HEK293 (cell line): ENCODE data around the gene ZBTB43.
"Not testable (repeated sequence)": the region's sequence is repeated elsewhere in the genome, so short reads cannot be mapped to it uniquely, and the experiment has no call there.

ENCODE experiments used
- CTCF ChIA-PET: fragments of 350-600 bp; formaldehyde crosslinking; extraction: SDS; loops from one replicate; lab custom pipeline; 2021; ENCODE audit warnings: antibody characterized with exemption; lab: Yijun Ruan, JAX
- POLR2A ChIA-PET: fragments of 300-600 bp; formaldehyde crosslinking; extraction: SDS; loops from one replicate; lab custom pipeline; 2020; ENCODE audit warnings: antibody characterized with exemption, inconsistent platforms; lab: Yijun Ruan, JAX
- H3K27ac ChIP-seq: fragments of 200-500 bp; sonication (Bioruptor generic); 2 replicates; pipeline ENCODE4 v1.5.1; 2014; ENCODE audit warnings: low read depth, low read length, control low read depth, inconsistent platforms; ENCODE audit errors: extremely low read depth
- H3K36me3 ChIP-seq, 2 experiments: fragments of 200-500 bp in 1 of 2; sonication (Bioruptor generic) in 1 of 2; 1 replicate in 1 of 2; 2 replicates in 1 of 2; pipeline ENCODE4 v1.5.1; 2014 to 2017; ENCODE audit warnings: inconsistent platforms in 2 of 2, low read length in 2 of 2; ENCODE audit not compliant: control insufficient read depth in 2 of 2, insufficient read depth in 1 of 2
- H3K4me1 ChIP-seq: fragments of 200-500 bp; sonication (Bioruptor generic); 2 replicates; pipeline ENCODE4 v1.5.1; 2014; ENCODE audit warnings: mild to moderate bottlenecking, low read length, inconsistent platforms; ENCODE audit not compliant: control insufficient read depth, insufficient read depth
- H3K4me3 ChIP-seq: 2 replicates; pipeline ENCODE4 v1.5.1; 2011; ENCODE audit warnings: low read depth, mild to moderate bottlenecking, control low read depth, low read length, moderate library complexity
- H3K9me3 ChIP-seq: fragments of 200-500 bp; sonication (Bioruptor generic); 2 replicates; pipeline ENCODE4 v1.5.1; 2014; ENCODE audit warnings: low read depth, low read length, inconsistent platforms; ENCODE audit not compliant: control insufficient read depth, insufficient read depth
- GLI4 ChIP-seq: fragments of 450-650 bp; formaldehyde crosslinking; IDR thresholded peaks from 2 replicates; pipeline ENCODE4 v1.5.1; 2016; ENCODE audit warnings: missing biosample characterization, missing genetic modification characterization
- KLF8 ChIP-seq: fragments of 450-650 bp; formaldehyde crosslinking; IDR thresholded peaks from 2 replicates; pipeline ENCODE4 v1.5.1; 2016; ENCODE audit warnings: missing biosample characterization, missing genetic modification characterization
- MYNN ChIP-seq: fragments of 450-650 bp; formaldehyde crosslinking; IDR thresholded peaks from 2 replicates; pipeline ENCODE4 v1.5.1; 2016; ENCODE audit warnings: missing biosample characterization, missing genetic modification characterization, borderline replicate concordance
- SCRT2 ChIP-seq: fragments of 450-650 bp; formaldehyde crosslinking; IDR thresholded peaks from 2 replicates; pipeline ENCODE4 v1.5.1; 2016; ENCODE audit warnings: missing biosample characterization, missing genetic modification characterization
- ZFP69B ChIP-seq: fragments of 450-650 bp; formaldehyde crosslinking; IDR thresholded peaks from 2 replicates; pipeline ENCODE4 v1.5.1; 2016; ENCODE audit warnings: missing biosample characterization, missing genetic modification characterization
- ZNF138 ChIP-seq: fragments of 450-650 bp; formaldehyde crosslinking; IDR thresholded peaks from 2 replicates; pipeline ENCODE4 v1.5.1; 2016; ENCODE audit warnings: missing biosample characterization, missing genetic modification characterization, borderline replicate concordance
- ZNF24 ChIP-seq: fragments of 450-650 bp; formaldehyde crosslinking; IDR thresholded peaks from 2 replicates; pipeline ENCODE4 v1.5.1; 2016; ENCODE audit warnings: missing biosample characterization, missing genetic modification characterization
- ZNF292 ChIP-seq: fragments of 450-650 bp; formaldehyde crosslinking; IDR thresholded peaks from 2 replicates; pipeline ENCODE4 v1.5.1; 2016; ENCODE audit warnings: low read depth, missing biosample characterization, missing genetic modification characterization, borderline replicate concordance
- ZNF416 ChIP-seq: fragments of 450-650 bp; formaldehyde crosslinking; IDR thresholded peaks from 2 replicates; pipeline ENCODE4 v1.5.1; 2016; ENCODE audit warnings: missing biosample characterization, missing genetic modification characterization
- ZNF426 ChIP-seq: fragments of 450-650 bp; formaldehyde crosslinking; IDR thresholded peaks from 2 replicates; pipeline ENCODE4 v1.5.1; 2017; ENCODE audit warnings: missing biosample characterization, missing genetic modification characterization, mild to moderate bottlenecking, inconsistent platforms, moderate library complexity
- ZNF521 ChIP-seq: fragments of 450-650 bp; formaldehyde crosslinking; IDR thresholded peaks from 2 replicates; pipeline ENCODE4 v1.5.1; 2017; ENCODE audit warnings: missing biosample characterization, mild to moderate bottlenecking, missing genetic modification characterization
- ZNF776 ChIP-seq: fragments of 450-650 bp; formaldehyde crosslinking; IDR thresholded peaks from 2 replicates; pipeline ENCODE4 v1.5.0; 2017; ENCODE audit warnings: missing biosample characterization, missing genetic modification characterization, borderline replicate concordance
- ZNF785 ChIP-seq: fragments of 450-650 bp; formaldehyde crosslinking; IDR thresholded peaks from 2 replicates; pipeline ENCODE4 v1.5.1; 2016; ENCODE audit warnings: missing biosample characterization, missing genetic modification characterization
- ZNF837 ChIP-seq: fragments of 450-650 bp; formaldehyde crosslinking; IDR thresholded peaks from 2 replicates; pipeline ENCODE4 v1.5.1; 2016; ENCODE audit warnings: missing biosample characterization, missing genetic modification characterization
- ZSCAN16 ChIP-seq: fragments of 450-650 bp; formaldehyde crosslinking; IDR thresholded peaks from 2 replicates; pipeline ENCODE4 v1.5.1; 2016; ENCODE audit warnings: missing biosample characterization, missing genetic modification characterization
- TF ChIP-seq, protein P1 (sequence below): fragments of 450-650 bp; formaldehyde crosslinking; optimal IDR thresholded peaks from 2 replicates; pipeline ENCODE3; 2016; ENCODE audit warnings: missing biosample characterization, mild to moderate bottlenecking, missing genetic modification characterization
- TF ChIP-seq, protein P2 (sequence below): fragments of 450-650 bp; formaldehyde crosslinking; IDR thresholded peaks from 2 replicates; pipeline ENCODE4 v1.5.1; 2016; ENCODE audit warnings: missing biosample characterization, missing genetic modification characterization, borderline replicate concordance
- TF ChIP-seq, protein P3 (sequence below): fragments of 450-650 bp; formaldehyde crosslinking; IDR thresholded peaks from 2 replicates; pipeline ENCODE4 v1.5.1; 2017; ENCODE audit warnings: missing biosample characterization, missing genetic modification characterization
- TF ChIP-seq, protein P4 (sequence below): fragments of 450-650 bp; formaldehyde crosslinking; IDR thresholded peaks from 2 replicates; pipeline ENCODE4 v1.5.1; 2016; ENCODE audit warnings: missing biosample characterization, missing genetic modification characterization

The ZBTB43 gene

DNA sequence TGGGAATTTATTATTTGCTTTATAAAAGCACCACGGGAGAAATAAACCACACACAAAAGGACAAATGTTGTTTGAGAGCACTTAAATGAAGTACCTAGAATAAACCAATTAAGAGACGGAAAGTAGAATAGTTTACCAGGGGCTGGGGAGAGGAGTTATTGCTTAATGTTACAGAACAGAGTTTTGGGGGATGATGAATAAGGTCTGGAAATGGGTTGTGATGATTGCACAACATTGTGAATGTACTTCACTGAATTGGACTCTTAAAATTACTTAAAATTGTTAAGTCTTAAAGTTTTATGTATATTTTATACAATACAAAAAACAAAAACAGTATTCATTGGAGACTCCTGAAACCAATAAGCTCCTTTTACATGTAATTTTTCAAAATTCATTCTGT is 1.5 kb downstream of the ZBTB43 start:
- H3K27ac ChIP-seq: 0 out of 2 replicates have a peak overlapping the region, but pooled peaks have one; percentile 34
- peaks cover 7% of the 10 kb centered on the region; the same call in 1 of the 2 replicates for H3K4me1 ChIP-seq
- TF ChIP-seq ZFP69B (tag by site-specific recombination) (no peak), KLF8 (no peak), GLI4 (tag by site-specific recombination) (no peak), ZNF837 (tag by site-specific recombination) (no peak)
- TF ChIP-seq, protein P1, sequence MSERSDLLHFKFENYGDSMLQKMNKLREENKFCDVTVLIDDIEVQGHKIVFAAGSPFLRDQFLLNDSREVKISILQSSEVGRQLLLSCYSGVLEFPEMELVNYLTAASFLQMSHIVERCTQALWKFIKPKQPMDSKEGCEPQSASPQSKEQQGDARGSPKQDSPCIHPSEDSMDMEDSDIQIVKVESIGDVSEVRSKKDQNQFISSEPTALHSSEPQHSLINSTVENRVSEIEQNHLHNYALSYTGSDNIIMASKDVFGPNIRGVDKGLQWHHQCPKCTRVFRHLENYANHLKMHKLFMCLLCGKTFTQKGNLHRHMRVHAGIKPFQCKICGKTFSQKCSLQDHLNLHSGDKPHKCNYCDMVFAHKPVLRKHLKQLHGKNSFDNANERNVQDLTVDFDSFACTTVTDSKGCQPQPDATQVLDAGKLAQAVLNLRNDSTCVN (tag by site-specific recombination): no peak
- TF ChIP-seq, protein P2, sequence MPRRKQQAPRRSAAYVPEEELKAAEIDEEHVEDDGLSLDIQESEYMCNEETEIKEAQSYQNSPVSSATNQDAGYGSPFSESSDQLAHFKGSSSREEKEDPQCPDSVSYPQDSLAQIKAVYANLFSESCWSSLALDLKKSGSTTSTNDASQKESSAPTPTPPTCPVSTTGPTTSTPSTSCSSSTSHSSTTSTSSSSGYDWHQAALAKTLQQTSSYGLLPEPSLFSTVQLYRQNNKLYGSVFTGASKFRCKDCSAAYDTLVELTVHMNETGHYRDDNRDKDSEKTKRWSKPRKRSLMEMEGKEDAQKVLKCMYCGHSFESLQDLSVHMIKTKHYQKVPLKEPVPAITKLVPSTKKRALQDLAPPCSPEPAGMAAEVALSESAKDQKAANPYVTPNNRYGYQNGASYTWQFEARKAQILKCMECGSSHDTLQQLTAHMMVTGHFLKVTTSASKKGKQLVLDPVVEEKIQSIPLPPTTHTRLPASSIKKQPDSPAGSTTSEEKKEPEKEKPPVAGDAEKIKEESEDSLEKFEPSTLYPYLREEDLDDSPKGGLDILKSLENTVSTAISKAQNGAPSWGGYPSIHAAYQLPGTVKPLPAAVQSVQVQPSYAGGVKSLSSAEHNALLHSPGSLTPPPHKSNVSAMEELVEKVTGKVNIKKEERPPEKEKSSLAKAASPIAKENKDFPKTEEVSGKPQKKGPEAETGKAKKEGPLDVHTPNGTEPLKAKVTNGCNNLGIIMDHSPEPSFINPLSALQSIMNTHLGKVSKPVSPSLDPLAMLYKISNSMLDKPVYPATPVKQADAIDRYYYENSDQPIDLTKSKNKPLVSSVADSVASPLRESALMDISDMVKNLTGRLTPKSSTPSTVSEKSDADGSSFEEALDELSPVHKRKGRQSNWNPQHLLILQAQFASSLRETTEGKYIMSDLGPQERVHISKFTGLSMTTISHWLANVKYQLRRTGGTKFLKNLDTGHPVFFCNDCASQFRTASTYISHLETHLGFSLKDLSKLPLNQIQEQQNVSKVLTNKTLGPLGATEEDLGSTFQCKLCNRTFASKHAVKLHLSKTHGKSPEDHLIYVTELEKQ (tag by site-specific recombination): no peak
- TF ChIP-seq, protein P3, sequence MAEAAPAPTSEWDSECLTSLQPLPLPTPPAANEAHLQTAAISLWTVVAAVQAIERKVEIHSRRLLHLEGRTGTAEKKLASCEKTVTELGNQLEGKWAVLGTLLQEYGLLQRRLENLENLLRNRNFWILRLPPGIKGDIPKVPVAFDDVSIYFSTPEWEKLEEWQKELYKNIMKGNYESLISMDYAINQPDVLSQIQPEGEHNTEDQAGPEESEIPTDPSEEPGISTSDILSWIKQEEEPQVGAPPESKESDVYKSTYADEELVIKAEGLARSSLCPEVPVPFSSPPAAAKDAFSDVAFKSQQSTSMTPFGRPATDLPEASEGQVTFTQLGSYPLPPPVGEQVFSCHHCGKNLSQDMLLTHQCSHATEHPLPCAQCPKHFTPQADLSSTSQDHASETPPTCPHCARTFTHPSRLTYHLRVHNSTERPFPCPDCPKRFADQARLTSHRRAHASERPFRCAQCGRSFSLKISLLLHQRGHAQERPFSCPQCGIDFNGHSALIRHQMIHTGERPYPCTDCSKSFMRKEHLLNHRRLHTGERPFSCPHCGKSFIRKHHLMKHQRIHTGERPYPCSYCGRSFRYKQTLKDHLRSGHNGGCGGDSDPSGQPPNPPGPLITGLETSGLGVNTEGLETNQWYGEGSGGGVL (tag by site-specific recombination): no peak
- TF ChIP-seq, protein P4, sequence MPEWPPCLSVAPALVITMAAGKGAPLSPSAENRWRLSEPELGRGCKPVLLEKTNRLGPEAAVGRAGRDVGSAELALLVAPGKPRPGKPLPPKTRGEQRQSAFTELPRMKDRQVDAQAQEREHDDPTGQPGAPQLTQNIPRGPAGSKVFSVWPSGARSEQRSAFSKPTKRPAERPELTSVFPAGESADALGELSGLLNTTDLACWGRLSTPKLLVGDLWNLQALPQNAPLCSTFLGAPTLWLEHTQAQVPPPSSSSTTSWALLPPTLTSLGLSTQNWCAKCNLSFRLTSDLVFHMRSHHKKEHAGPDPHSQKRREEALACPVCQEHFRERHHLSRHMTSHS (tag by site-specific recombination): no peak
- CTCF ChIA-PET: interaction anchor here (0.8 to 1.2 kb wide), 4 partner anchors 9 to 111 kb away, joined by 3 to 4 read pairs (median 3); no protein-coding TSS in a partner anchor
- H3K9me3 ChIP-seq: no peaks in the 10 kb centered on the region
- no peak overlapping the region for H3K4me3 ChIP-seq
- POLR2A ChIA-PET: interaction anchor here (0.6 to 1.2 kb wide), 2 partner anchors 20 to 1616 kb away, joined by 3 to 5 read pairs; no protein-coding TSS in a partner anchor
- peaks cover 5 to 15% of the 10 kb centered on the region in 2 experiments; a peak in 2 of 3 replicates for H3K36me3 ChIP-seq

DNA sequence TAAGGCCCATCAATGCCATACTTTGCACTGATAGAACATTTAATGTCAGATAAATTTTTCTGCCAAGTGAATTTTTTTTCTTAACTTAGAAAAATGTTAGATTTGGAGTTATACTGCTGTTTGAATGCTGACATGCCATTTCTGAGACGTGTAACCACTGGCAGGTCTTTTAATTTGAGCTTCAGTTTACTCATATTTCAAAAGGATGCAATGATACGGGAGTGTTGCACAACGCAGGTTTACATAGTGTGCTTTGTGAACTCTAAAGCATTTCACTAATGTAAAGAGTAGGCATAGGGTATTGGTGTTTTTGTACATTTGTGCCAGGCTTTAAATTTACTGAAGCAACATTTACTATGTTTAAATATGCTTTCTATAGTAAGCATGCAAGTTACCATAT is 4.2 kb downstream of the ZBTB43 start:
- TF ChIP-seq ZNF292 (tag by site-specific recombination) (no peak), ZNF416 (tag by site-specific recombination) (no peak), ZNF785 (tag by site-specific recombination) (no peak), ZSCAN16 (tag by site-specific recombination) (peak; percentile 88; the same call in 1 of the 2 replicates), ZNF138 (no peak), ZNF426 (tag by site-specific recombination) (no peak), ZNF24 (tag by site-specific recombination) (peak; percentile 81), ZNF776 (no peak), SCRT2 (tag by site-specific recombination) (no peak), MYNN (tag by site-specific recombination) (peak; percentile 54; the same call in 1 of the 2 replicates), ZNF521 (tag by site-specific recombination) (no peak)
- TF ChIP-seq, protein P2 (tag by site-specific recombination): no peak
- H3K4me3 ChIP-seq: no peak overlapping the region
- no peaks in the 10 kb centered on the region for H3K9me3 ChIP-seq
- no peak overlapping the region for H3K27ac ChIP-seq
- ChIA-PET CTCF (interaction anchor here (0.6 to 1.2 kb wide), 5 partner anchors 7 to 788 kb away, joined by 3 to 5 read pairs (median 4); no protein-coding TSS in a partner anchor), POLR2A (no interaction called here)
- peaks cover 5% of the 10 kb centered on the region; the same call in 1 of the 2 replicates for H3K4me1 ChIP-seq
- peaks cover 16 to 39% of the 10 kb centered on the region in 2 experiments for H3K36me3 ChIP-seq

DNA sequence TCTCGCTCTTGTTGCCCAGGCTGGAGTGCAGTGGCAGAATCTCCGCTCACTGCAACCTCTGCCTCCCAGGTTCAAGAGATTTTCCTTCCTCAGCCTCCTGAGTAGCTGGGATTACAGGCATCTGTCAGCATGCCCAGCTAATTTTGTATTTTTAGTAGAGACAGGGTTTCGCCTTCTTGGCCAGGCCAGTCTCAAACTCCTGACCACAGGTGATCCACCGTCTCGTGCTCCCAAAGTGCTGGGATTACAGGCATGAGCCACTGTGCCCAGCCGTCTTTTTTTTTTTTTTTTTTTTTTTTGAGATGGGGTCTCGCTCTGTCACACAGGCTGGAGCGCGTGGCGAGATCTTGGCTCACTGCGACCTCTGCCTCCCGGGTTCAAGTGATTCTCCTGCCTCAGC is 5.4 kb downstream of the ZBTB43 start:
- not testable (repeated sequence) for H3K4me1 ChIP-seq, H3K27ac ChIP-seq, H3K9me3 ChIP-seq, H3K4me3 ChIP-seq
- POLR2A ChIA-PET: interaction anchor here (0.6 kb wide), 2 partner anchors 13 to 29 kb away, joined by 3 read pairs; no protein-coding TSS in a partner anchor
- peaks cover 20 to 43% of the 10 kb centered on the region in 2 experiments for H3K36me3 ChIP-seq
- CTCF ChIA-PET: interaction anchor here (1.2 kb wide), 1 partner anchor 105 kb away, joined by 5 read pairs; no protein-coding TSS in a partner anchor
